Spleen (tissue), 7 donors: ENCODE measurements around the gene GRIN2C.

Source experiments
- POLR2A ChIP-seq, 3 donors: fragments of 450-650 bp; IDR thresholded peaks; one replicate each; pipeline ENCODE4 v1.5.1; 2017; ENCODE audit warnings: antibody characterized with exemption in 3 of 3, mild to moderate bottlenecking in 1 of 3
- TF ChIP-seq, protein P1 (sequence below), 11 experiments: fragments of 200-600 bp in 7 of 11; fragments of 450-650 bp in 4 of 11; sonication (generic) in 4 of 11; IDR thresholded peaks in 8 of 11; conservative IDR thresholded peaks in 3 of 11; 1 replicate in 7 of 11; 2 replicates in 4 of 11; pipeline versions ENCODE4 v1.4.0 to v1.8.0; 2016 to 2021; ENCODE audit warnings: antibody characterized with exemption in 11 of 11, inconsistent platforms in 4 of 11, mild to moderate bottlenecking in 1 of 11
- donor health status: DM: no; HTN: no; CAD: no; lungs with moderate emphysema.
- donor health status: DM: no; HTN: no; CAD: no.
- donor health status: DM: no; HTN: no; CAD: no.

GRCh38 chr17:74874615-74875037 lies 14.9 kb upstream of the GRIN2C start:
- TF ChIP-seq, protein P1, sequence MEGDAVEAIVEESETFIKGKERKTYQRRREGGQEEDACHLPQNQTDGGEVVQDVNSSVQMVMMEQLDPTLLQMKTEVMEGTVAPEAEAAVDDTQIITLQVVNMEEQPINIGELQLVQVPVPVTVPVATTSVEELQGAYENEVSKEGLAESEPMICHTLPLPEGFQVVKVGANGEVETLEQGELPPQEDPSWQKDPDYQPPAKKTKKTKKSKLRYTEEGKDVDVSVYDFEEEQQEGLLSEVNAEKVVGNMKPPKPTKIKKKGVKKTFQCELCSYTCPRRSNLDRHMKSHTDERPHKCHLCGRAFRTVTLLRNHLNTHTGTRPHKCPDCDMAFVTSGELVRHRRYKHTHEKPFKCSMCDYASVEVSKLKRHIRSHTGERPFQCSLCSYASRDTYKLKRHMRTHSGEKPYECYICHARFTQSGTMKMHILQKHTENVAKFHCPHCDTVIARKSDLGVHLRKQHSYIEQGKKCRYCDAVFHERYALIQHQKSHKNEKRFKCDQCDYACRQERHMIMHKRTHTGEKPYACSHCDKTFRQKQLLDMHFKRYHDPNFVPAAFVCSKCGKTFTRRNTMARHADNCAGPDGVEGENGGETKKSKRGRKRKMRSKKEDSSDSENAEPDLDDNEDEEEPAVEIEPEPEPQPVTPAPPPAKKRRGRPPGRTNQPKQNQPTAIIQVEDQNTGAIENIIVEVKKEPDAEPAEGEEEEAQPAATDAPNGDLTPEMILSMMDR (IDR thresholded peaks at IDR 0.05 in 8 of 11, conservative IDR thresholded peaks at IDR 0.05 in 3 of 11): no peak
- no peak for TF ChIP-seq POLR2A (IDR thresholded peaks at IDR 0.05)
